Mammary epithelial cell (primary cell): ENCODE measurements around the gene BMP2.

Source experiments
- EZH2 ChIP-seq: IDR thresholded peaks from 2 replicates; pipeline ENCODE4 v1.6.1; 2012; ENCODE audit warnings: low read length, inconsistent platforms, borderline replicate concordance
- TF ChIP-seq, protein P1 (sequence below), 2 donors: IDR thresholded peaks in 1 of 2; conservative IDR thresholded peaks in 1 of 2; 2 replicates each; pipeline ENCODE4 v1.5.1; 2011 to 2012; ENCODE audit warnings: inconsistent platforms in 2 of 2, low read length in 2 of 2, mild to moderate bottlenecking in 2 of 2, control low read depth in 1 of 2, low read depth in 1 of 2; ENCODE audit not compliant: insufficient read depth in 1 of 2; ENCODE audit errors: extremely low read depth in 1 of 2

DNA sequence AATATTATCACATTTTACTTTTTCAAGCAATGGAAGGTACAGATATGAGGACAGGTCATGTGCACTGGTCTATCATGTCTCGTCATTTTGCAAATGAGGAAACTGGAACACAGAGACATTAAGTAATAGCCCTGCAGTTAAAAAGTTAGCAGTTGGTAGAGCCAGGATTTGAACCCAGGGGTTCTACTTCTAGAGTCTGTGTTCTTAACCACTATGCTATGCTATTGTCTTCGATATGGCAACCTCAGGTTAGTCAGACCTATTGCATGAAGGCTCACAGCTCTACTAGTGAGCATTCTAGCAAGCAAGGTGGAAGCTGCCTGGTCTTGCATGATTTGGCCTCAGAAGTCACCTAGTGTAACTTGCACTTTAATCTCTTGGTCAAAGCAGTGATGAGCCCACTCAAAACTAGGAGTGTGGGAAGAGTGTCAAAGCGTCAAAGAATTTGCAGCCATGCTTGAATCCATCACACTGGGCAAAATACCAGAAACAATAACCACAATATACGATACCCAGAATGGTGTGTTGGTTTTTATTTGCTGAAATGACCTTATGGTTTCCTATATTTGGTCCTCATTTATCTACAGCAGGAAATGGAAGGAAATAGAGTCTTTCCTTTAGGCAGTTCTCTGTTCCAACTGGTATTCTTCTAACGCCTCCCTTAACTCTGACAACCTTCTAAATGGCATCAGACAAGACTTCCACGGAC, 20.4 kb upstream of the BMP2 start:
- TF ChIP-seq, protein P1, sequence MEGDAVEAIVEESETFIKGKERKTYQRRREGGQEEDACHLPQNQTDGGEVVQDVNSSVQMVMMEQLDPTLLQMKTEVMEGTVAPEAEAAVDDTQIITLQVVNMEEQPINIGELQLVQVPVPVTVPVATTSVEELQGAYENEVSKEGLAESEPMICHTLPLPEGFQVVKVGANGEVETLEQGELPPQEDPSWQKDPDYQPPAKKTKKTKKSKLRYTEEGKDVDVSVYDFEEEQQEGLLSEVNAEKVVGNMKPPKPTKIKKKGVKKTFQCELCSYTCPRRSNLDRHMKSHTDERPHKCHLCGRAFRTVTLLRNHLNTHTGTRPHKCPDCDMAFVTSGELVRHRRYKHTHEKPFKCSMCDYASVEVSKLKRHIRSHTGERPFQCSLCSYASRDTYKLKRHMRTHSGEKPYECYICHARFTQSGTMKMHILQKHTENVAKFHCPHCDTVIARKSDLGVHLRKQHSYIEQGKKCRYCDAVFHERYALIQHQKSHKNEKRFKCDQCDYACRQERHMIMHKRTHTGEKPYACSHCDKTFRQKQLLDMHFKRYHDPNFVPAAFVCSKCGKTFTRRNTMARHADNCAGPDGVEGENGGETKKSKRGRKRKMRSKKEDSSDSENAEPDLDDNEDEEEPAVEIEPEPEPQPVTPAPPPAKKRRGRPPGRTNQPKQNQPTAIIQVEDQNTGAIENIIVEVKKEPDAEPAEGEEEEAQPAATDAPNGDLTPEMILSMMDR (conservative IDR thresholded peaks at IDR 0.05 in 1 of 2, IDR thresholded peaks at IDR 0.05 in 1 of 2; ENCODE audit: extremely low read depth in 1 of 2, insufficient read depth in 1 of 2, low read depth in 1 of 2, low read length in 2 of 2), result no peak
- TF ChIP-seq EZH2, result no peak
